CD8-positive, alpha-beta memory T cell (primary cell): ENCODE results near the gene TMOD1. TPM values are rescaled to one million over a fixed set of nuclear protein-coding genes. Genes with fewer than 3 reads are reported as not detected.

Experiments
- CTCF ChIA-PET: fragments of 350-600 bp; sonication (Branson Sonifier 250); formaldehyde crosslinking; loops from one replicate; lab custom pipeline; 2021; ENCODE audit warnings: antibody characterized with exemption; lab: Charles Lee
- POLR2A ChIA-PET: fragments of 350-600 bp; sonication (Branson Sonifier 250); formaldehyde crosslinking; loops from one replicate; lab custom pipeline; 2021; ENCODE audit warnings: antibody characterized with exemption; lab: Charles Lee
- DNase-seq, 5 donors: peaks; one replicate each; pipeline versions ENCODE4 v3.0.0 to v3.0.0-alpha.2; 2020 to 2022; ENCODE audit warnings: mixed read lengths in 1 of 5
- H3K27ac ChIP-seq: one replicate; pipeline ENCODE4 v1.7.0; 2013; ENCODE audit warnings: low read depth, mild to moderate bottlenecking, low read length, moderate library complexity
- H3K27me3 ChIP-seq: 2 replicates; pipeline ENCODE4 v1.7.0; 2013; ENCODE audit warnings: low read length, mild to moderate bottlenecking; ENCODE audit not compliant: insufficient read depth, poor library complexity, severe bottlenecking
- H3K36me3 ChIP-seq: 2 replicates; pipeline ENCODE4 v1.7.0; 2013; ENCODE audit warnings: mild to moderate bottlenecking, low read length, moderate library complexity; ENCODE audit not compliant: insufficient read depth
- H3K4me1 ChIP-seq: 2 replicates; pipeline ENCODE4 v1.7.0; 2013; ENCODE audit warnings: mild to moderate bottlenecking, low read length, moderate library complexity; ENCODE audit not compliant: insufficient read depth
- H3K4me3 ChIP-seq: 2 replicates; pipeline ENCODE4 v1.7.0; 2013; ENCODE audit warnings: mild to moderate bottlenecking, low read length
- H3K9me3 ChIP-seq: 2 replicates; pipeline ENCODE4 v1.7.0; 2013; ENCODE audit warnings: mild to moderate bottlenecking, low read length
- H3K27ac Mint-ChIP-seq, 8 donors: one replicate each; pipeline ENCODE4 v1.8.0; 2020 to 2021; ENCODE audit warnings: mixed read lengths in 8 of 8, mild to moderate bottlenecking in 6 of 8, inconsistent platforms in 3 of 8, moderate library complexity in 3 of 8
- H3K27me3 Mint-ChIP-seq, 2 donors: one replicate each; pipeline ENCODE4 v1.8.0; 2020 to 2021; ENCODE audit warnings: mixed read lengths in 2 of 2, mild to moderate bottlenecking in 1 of 2, moderate library complexity in 1 of 2
- H3K36me3 Mint-ChIP-seq, 3 donors: one replicate each; pipeline ENCODE4 v1.8.0; 2020 to 2021; ENCODE audit warnings: mixed read lengths in 3 of 3, inconsistent platforms in 1 of 3, mild to moderate bottlenecking in 1 of 3
- H3K4me1 Mint-ChIP-seq, 3 donors: one replicate each; pipeline ENCODE4 v1.8.0; 2020 to 2021; ENCODE audit warnings: mixed read lengths in 3 of 3, inconsistent platforms in 1 of 3, mild to moderate bottlenecking in 1 of 3
- H3K4me3 Mint-ChIP-seq, 7 donors: one replicate each; pipeline ENCODE4 v1.8.0; 2020 to 2021; ENCODE audit warnings: mixed read lengths in 7 of 7, mild to moderate bottlenecking in 6 of 7, moderate library complexity in 4 of 7, inconsistent platforms in 2 of 7
- H3K9me3 Mint-ChIP-seq, 5 donors: one replicate each; pipeline ENCODE4 v1.8.0; 2020 to 2022; ENCODE audit warnings: mixed read lengths in 5 of 5, mild to moderate bottlenecking in 3 of 5, moderate library complexity in 2 of 5, inconsistent platforms in 1 of 5
- polyA plus RNA-seq: library from polyadenylated mRNA; unstranded; fragments of 300-500 nt; fragmentation: Illumina TruSeq; gene quantifications from one replicate; pipeline ENCODE4 v1.2.3, GENCODE V29; 2021
- total RNA-seq, 2 experiments: library from RNA; stranded (reverse); gene quantifications; one replicate each; pipeline ENCODE4 v1.2.3, GENCODE V29; 2021

TMOD1 gene
- total and polyA plus RNA-seq, 3 experiments from 2014 or later = 1.2 to 1.5 (median 1.3) TPM

GRCh38 chr9:97470076-97470475, 31.4 kb upstream of the TMOD1 start:
- peak overlapping the region in 1 of 8 donors; percentile 3 for H3K27ac Mint-ChIP-seq
- H3K4me3 ChIP-seq = no peak overlapping the region
- no peak overlapping the region for H3K27ac ChIP-seq
- H3K36me3 Mint-ChIP-seq = peaks cover 5 to 76% (median 33%) of the 10 kb centered on the region in 3 donors
- H3K4me1 ChIP-seq = no peaks in the 10 kb centered on the region
- no peaks in the 10 kb centered on the region for H3K9me3 Mint-ChIP-seq
- no peaks in the 10 kb centered on the region for H3K27me3 ChIP-seq
- H3K4me3 Mint-ChIP-seq = no peak overlapping the region
- H3K4me1 Mint-ChIP-seq = no peaks in the 10 kb centered on the region
- POLR2A ChIA-PET = no interaction called here
- peaks cover 11% of the 10 kb centered on the region for H3K36me3 ChIP-seq
- CTCF ChIA-PET = interaction anchor here (1.1 to 4.5 kb wide), 3 partner anchors 12 to 128 kb away, joined by 3 to 33 read pairs (median 5); no protein-coding TSS in a partner anchor
- no peaks in the 10 kb centered on the region for H3K9me3 ChIP-seq
- no peak for DNase-seq
- no peaks in the 10 kb centered on the region for H3K27me3 Mint-ChIP-seq

- Mint-ChIP-seq H3K4me1 (no peaks in the 10 kb centered on the region), H3K36me3 (peaks cover 5 to 59% (median 25%) of the 10 kb centered on the region in 3 donors), H3K27ac (no peak overlapping the region), H3K9me3 (no peaks in the 10 kb centered on the region), H3K27me3 (no peaks in the 10 kb centered on the region), H3K4me3 (no peak overlapping the region)
- POLR2A ChIA-PET = no interaction called here
- peaks cover 15% of the 10 kb centered on the region for H3K36me3 ChIP-seq
- H3K9me3 ChIP-seq = no peaks in the 10 kb centered on the region
- H3K4me3 ChIP-seq = no peak overlapping the region
- CTCF ChIA-PET = interaction anchor here (0.5 to 1.9 kb wide), 3 partner anchors 61 to 1129 kb away, joined by 3 to 7 read pairs (median 3); partner anchors contain the start of gene TDRD7
- no peaks in the 10 kb centered on the region for H3K4me1 ChIP-seq
- H3K27ac ChIP-seq = no peak overlapping the region
- no peak for DNase-seq
- no peaks in the 10 kb centered on the region for H3K27me3 ChIP-seq
Observed at GRCh38 chr9:97473717-97474116, 27.7 kb upstream of the TMOD1 start.

GRCh38 chr9:97474372-97474925, 27.0 kb upstream of the TMOD1 start:
- Histone ChIP-seq H3K27me3 (no peaks in the 10 kb centered on the region), H3K27ac (no peak overlapping the region), H3K36me3 (peaks cover 15% of the 10 kb centered on the region), H3K4me3 (no peak overlapping the region), H3K4me1 (no peaks in the 10 kb centered on the region), H3K9me3 (no peaks in the 10 kb centered on the region)
- DNase-seq = no peak
- no peak overlapping the region for H3K4me3 Mint-ChIP-seq
- no peaks in the 10 kb centered on the region for H3K4me1 Mint-ChIP-seq
- H3K27me3 Mint-ChIP-seq = no peaks in the 10 kb centered on the region
- no peaks in the 10 kb centered on the region for H3K9me3 Mint-ChIP-seq
- H3K36me3 Mint-ChIP-seq = peaks cover 5 to 60% (median 31%) of the 10 kb centered on the region in 3 donors
- ChIA-PET CTCF (interaction anchor here (1.9 kb wide), 1 partner anchor 124 kb away, joined by 7 read pairs; no protein-coding TSS in a partner anchor), POLR2A (no interaction called here)
- peak overlapping the region in 2 of 8 donors; percentile 19 to 24 for H3K27ac Mint-ChIP-seq

GRCh38 chr9:97475059-97475458, 26.4 kb upstream of the TMOD1 start:
- CTCF ChIA-PET = no interaction called here
- Histone ChIP-seq H3K36me3 (peaks cover 19% of the 10 kb centered on the region), H3K4me1 (no peaks in the 10 kb centered on the region), H3K27ac (no peak overlapping the region), H3K27me3 (no peaks in the 10 kb centered on the region), H3K9me3 (no peaks in the 10 kb centered on the region), H3K4me3 (no peak overlapping the region)
- POLR2A ChIA-PET = no interaction called here
- H3K4me1 Mint-ChIP-seq = no peaks in the 10 kb centered on the region
- H3K27me3 Mint-ChIP-seq = no peaks in the 10 kb centered on the region
- no peak overlapping the region for H3K4me3 Mint-ChIP-seq
- H3K9me3 Mint-ChIP-seq = no peaks in the 10 kb centered on the region
- no peak for DNase-seq
- H3K36me3 Mint-ChIP-seq = peaks cover 6 to 62% (median 31%) of the 10 kb centered on the region in 3 donors
- peak overlapping the region in 1 of 8 donors; percentile 29 for H3K27ac Mint-ChIP-seq

- CTCF ChIA-PET = no interaction called here
- H3K36me3 ChIP-seq = peaks cover 35% of the 10 kb centered on the region
- H3K27ac Mint-ChIP-seq = no peak overlapping the region
Observed at GRCh38 chr9:97478301-97478981, 23.0 kb upstream of the TMOD1 start.

GRCh38 chr9:97479496-97480159, 21.8 kb upstream of the TMOD1 start:
- peaks cover 26% of the 10 kb centered on the region for H3K36me3 ChIP-seq
- Mint-ChIP-seq H3K4me1 (no peaks in the 10 kb centered on the region), H3K4me3 (no peak overlapping the region), H3K27ac (peak overlapping the region in 1 of 8 donors; percentile 79), H3K9me3 (peaks cover 0 to 4% (median 0%) of the 10 kb centered on the region in 5 donors), H3K27me3 (no peaks in the 10 kb centered on the region), H3K36me3 (peaks cover 34 to 73% (median 40%) of the 10 kb centered on the region in 3 donors)
- no peaks in the 10 kb centered on the region for H3K4me1 ChIP-seq
- H3K9me3 ChIP-seq = no peaks in the 10 kb centered on the region
- no peak overlapping the region for H3K4me3 ChIP-seq
- H3K27me3 ChIP-seq = no peaks in the 10 kb centered on the region
- CTCF ChIA-PET = interaction anchor here (1.4 kb wide), 1 partner anchor 119 kb away, joined by 5 read pairs; no protein-coding TSS in a partner anchor
- POLR2A ChIA-PET = no interaction called here
- H3K27ac ChIP-seq = no peak overlapping the region
- DNase-seq = no peak

More at GRCh38 chr9:97478301-97478981, 23.0 kb upstream of the TMOD1 start:
- Mint-ChIP-seq H3K4me3 (no peak overlapping the region), H3K36me3 (peaks cover 35 to 76% (median 39%) of the 10 kb centered on the region in 3 donors), H3K4me1 (no peaks in the 10 kb centered on the region), H3K27me3 (no peaks in the 10 kb centered on the region), H3K9me3 (peaks cover 0 to 4% (median 0%) of the 10 kb centered on the region in 5 donors)
- H3K27ac ChIP-seq = no peak overlapping the region
- no peaks in the 10 kb centered on the region for H3K4me1 ChIP-seq
- H3K9me3 ChIP-seq = no peaks in the 10 kb centered on the region
- H3K4me3 ChIP-seq = no peak overlapping the region
- POLR2A ChIA-PET = no interaction called here
- H3K27me3 ChIP-seq = no peaks in the 10 kb centered on the region
- no peak for DNase-seq

- Histone ChIP-seq H3K27ac (no peak overlapping the region), H3K9me3 (no peaks in the 10 kb centered on the region), H3K4me1 (no peaks in the 10 kb centered on the region), H3K4me3 (no peak overlapping the region), H3K36me3 (peaks cover 26% of the 10 kb centered on the region), H3K27me3 (no peaks in the 10 kb centered on the region)
- no peaks in the 10 kb centered on the region for H3K27me3 Mint-ChIP-seq
- CTCF ChIA-PET = interaction anchor here (1.4 kb wide), 1 partner anchor 119 kb away, joined by 5 read pairs; no protein-coding TSS in a partner anchor
- peak overlapping the region in 1 of 8 donors; percentile 57 for H3K27ac Mint-ChIP-seq
- H3K36me3 Mint-ChIP-seq = peaks cover 35 to 73% (median 35%) of the 10 kb centered on the region in 3 donors
- peaks cover 0 to 4% (median 0%) of the 10 kb centered on the region in 5 donors for H3K9me3 Mint-ChIP-seq
- H3K4me3 Mint-ChIP-seq = no peak overlapping the region
- no peaks in the 10 kb centered on the region for H3K4me1 Mint-ChIP-seq
- POLR2A ChIA-PET = no interaction called here
- no peak for DNase-seq
Observed at GRCh38 chr9:97480174-97480573, 21.3 kb upstream of the TMOD1 start.
